HG03558 (cell line): ENCODE data around the gene DNMT3A.
A peak's percentile ranks its signal among the peaks of the same experiment; 100 is the strongest.

ENCODE experiments used
- ATAC-seq: cut with Tn5 transposase; IDR thresholded peaks from one replicate; pipeline ENCODE4 v1.9.1; 2021; ENCODE audit warnings: moderate number of reproducible peaks; ENCODE audit not compliant: unreplicated experiment; ENCODE audit errors: extremely low read depth

The DNMT3A gene

DNA sequence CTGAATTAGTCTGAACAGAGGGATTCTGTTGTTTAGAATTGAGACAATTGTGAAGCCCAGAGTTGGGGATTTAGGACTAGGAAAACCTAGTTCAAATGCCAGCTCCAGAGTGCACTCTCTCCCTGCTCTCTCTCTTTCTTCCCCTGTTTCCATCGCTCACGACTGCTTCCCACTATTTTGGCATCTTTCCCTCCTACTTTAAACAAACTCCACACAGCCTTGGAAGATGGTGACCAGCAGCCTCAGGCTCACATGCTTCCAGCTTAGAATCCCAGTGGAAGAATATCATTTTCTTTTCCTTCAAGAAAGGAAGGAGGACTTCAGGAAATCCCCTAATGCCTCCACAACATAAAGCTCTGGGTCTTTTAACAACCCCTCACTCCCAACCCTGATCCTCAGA lies 6.1 kb upstream of the DNMT3A start:
- ATAC-seq, result no peak

GRCh38 chr2:25347205-25347815 lies 5.6 kb upstream of the DNMT3A start:
- no peak for ATAC-seq

- no peak for ATAC-seq
Observed at GRCh38 chr2:25343187-25343825, 1.6 kb upstream of the DNMT3A start.

GRCh38 chr2:25342372-25343186 lies 854 bp upstream of the DNMT3A start:
- peak; percentile 56 for ATAC-seq

GRCh38 chr2:25341011-25341727 lies 556 bp downstream of the DNMT3A start:
- ATAC-seq, result no peak

- no peak for ATAC-seq
Observed at GRCh38 chr2:25340181-25340921, 1.4 kb downstream of the DNMT3A start.

GRCh38 chr2:25339791-25340180 lies 1.9 kb downstream of the DNMT3A start:
- ATAC-seq, result no peak

- no peak for ATAC-seq
Observed at GRCh38 chr2:25339211-25339674, 2.5 kb downstream of the DNMT3A start.

DNA sequence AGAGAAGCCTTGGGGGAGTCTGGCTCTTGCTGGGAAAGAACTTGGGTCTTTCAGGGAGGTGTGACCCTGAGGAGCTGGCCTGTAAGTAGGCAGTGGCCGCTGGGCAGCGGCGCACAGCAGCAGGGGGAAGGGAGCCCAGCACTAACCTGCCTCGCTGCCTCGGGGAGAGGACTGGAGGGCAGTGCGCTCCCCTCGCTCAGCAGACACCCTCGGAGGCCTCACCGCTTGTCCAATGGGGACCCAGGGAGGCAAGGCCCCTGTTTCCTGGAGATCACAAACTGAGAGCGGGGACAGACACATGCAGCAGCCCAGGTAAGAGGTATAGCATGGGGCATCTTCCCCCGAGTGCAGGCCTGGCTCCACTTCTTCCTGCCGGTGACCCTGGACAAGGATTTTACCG lies 3.3 kb downstream of the DNMT3A start:
- no peak for ATAC-seq

DNA sequence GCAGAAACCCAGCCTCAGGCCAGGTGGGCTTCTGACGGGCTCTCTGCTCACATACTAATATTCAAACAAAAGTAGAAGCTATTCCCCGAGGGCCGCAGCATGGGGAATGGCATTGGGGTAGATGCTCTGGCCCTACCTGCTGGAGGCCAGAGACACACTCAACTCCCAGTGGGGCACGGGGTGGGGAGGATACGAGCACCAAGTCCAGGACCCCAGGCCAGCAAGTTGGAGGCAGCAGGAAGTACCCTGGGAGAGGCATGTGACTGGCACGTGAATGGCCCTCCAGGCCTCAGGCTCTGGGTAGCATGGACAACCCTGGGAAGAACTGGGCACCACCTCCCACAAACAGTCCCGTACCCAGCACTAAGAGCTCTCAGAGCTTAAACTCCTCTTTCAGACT lies 3.8 kb downstream of the DNMT3A start:
- no peak for ATAC-seq

GRCh38 chr2:25337276-25337675 lies 4.4 kb downstream of the DNMT3A start:
- ATAC-seq, result no peak

- no peak for ATAC-seq
Observed at GRCh38 chr2:25336383-25336841, 5.3 kb downstream of the DNMT3A start.

- ATAC-seq, result no peak
Observed at GRCh38 chr2:25335971-25336370, 5.8 kb downstream of the DNMT3A start.

- no peak for ATAC-seq
Observed at GRCh38 chr2:25335204-25335603, 6.5 kb downstream of the DNMT3A start.

- ATAC-seq, result no peak
Observed at GRCh38 chr2:25334482-25334881, 7.2 kb downstream of the DNMT3A start.

DNA sequence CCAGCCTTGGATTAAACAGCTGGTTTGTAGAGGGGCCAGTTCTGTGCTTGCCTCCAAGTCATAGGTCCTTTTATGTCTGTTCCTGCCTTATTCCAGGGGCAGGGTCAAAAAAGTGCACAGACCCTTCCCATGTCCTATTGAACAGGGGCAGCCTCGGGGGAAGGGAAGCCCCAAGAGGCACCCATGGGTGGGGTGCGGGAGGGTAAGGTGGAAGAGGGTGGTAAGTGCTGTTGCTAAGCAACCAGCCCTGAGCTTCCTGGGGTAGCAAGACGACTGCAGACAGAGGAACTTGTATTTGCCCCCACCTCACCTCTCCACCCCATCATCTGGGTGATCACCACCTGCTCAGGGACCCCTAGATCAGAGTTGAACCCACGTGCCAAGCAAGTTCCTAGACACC lies 7.7 kb downstream of the DNMT3A start:
- ATAC-seq, result no peak

DNA sequence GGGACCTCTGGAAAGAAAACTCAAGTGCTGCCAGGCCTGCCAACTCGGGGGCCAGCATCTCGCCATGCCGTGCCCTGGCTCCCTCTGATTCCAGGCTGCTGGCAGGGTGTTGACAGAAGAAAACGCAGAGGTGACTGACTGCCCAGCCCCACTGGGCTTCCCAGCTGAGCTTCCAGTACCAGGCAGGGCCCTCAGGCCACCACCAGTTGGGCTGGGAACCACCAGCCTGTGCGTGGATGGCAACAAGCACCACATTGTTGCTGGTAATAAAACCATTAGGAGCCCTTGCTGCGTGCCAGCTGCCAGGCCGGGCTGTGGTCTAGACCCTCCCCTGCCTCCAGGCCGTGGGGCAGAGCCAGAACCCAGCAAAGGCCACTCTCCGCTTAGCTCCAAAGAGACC lies 9.2 kb downstream of the DNMT3A start:
- no peak for ATAC-seq

- no peak for ATAC-seq
Observed at GRCh38 chr2:25331686-25332365, 9.9 kb downstream of the DNMT3A start.

DNA sequence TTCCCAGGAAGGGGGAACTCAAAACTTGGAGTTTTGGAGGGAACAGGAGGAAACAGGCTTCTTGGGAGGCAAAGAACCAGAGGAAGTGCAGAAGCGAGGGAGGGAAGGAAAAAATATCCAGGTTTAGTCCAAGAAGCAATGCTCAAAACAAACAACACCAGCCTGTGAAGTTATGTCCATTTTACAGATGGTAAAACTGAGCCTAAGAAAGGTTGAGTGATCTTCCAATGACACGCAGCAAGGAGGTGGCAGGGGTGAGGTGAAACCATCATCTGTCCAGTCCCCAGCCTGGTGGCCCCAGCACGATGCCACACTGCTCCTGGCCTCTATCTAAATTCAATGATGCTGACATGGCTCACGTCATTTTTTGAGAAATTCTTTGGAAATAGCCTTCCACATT lies 10.8 kb downstream of the DNMT3A start:
- ATAC-seq, result no peak
